Uterus (tissue), 2 donors: ENCODE results near the gene FLRT1.

Source experiments
- POLR2A ChIP-seq, 2 donors: fragments of 450-650 bp; IDR thresholded peaks; one replicate each; pipeline ENCODE4 v1.6.1; 2016; ENCODE audit warnings: antibody characterized with exemption in 2 of 2, mild to moderate bottlenecking in 1 of 2, moderate library complexity in 1 of 2
- TF ChIP-seq, protein P1 (sequence below), 4 experiments: fragments of 200-600 bp in 2 of 4; fragments of 450-650 bp in 2 of 4; sonication (generic) in 2 of 4; IDR thresholded peaks; one replicate each; pipeline ENCODE4 v1.5.1; 2016 to 2019; ENCODE audit warnings: antibody characterized with exemption in 4 of 4, mild to moderate bottlenecking in 2 of 4, moderate library complexity in 1 of 4

DNA sequence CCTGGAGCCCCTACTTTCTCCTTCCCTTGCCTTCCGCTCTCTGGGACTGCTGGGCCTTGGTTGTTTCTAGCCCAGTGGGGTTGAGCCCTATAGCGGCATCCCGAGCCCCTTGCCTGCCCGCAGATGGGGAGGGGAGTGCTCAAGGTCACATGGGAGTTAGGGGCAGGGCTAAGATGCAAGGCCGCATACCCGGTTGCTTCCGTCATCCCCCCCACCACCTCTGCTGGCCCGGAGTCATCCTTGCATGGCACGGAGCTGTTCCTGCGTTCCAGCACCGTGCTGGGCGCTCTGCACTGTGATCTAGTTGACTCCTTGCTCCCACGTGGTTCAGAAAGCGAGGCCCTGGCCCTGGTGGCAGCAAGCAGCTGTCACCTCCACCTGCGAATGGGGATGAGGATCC is 18.0 kb downstream of the FLRT1 start:
- TF ChIP-seq, protein P1, sequence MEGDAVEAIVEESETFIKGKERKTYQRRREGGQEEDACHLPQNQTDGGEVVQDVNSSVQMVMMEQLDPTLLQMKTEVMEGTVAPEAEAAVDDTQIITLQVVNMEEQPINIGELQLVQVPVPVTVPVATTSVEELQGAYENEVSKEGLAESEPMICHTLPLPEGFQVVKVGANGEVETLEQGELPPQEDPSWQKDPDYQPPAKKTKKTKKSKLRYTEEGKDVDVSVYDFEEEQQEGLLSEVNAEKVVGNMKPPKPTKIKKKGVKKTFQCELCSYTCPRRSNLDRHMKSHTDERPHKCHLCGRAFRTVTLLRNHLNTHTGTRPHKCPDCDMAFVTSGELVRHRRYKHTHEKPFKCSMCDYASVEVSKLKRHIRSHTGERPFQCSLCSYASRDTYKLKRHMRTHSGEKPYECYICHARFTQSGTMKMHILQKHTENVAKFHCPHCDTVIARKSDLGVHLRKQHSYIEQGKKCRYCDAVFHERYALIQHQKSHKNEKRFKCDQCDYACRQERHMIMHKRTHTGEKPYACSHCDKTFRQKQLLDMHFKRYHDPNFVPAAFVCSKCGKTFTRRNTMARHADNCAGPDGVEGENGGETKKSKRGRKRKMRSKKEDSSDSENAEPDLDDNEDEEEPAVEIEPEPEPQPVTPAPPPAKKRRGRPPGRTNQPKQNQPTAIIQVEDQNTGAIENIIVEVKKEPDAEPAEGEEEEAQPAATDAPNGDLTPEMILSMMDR (IDR thresholded peaks at IDR 0.05) = no peak
- TF ChIP-seq POLR2A (IDR thresholded peaks at IDR 0.05) = no peak
